ENCODE data around the gene KDM4B.

The KDM4B gene

GRCh38 chr19:5067678-5068077 lies 98.8 kb downstream of the KDM4B start:
- no peak for DNase-seq (ENCODE audit: low read depth in 2 of 3, low spot score in 2 of 3)

- no peak for DNase-seq (ENCODE audit: low read depth in 2 of 3, low spot score in 2 of 3)
These were observed 99.5 kb downstream of the KDM4B start for GRCh38 chr19:5068233-5069072.

GRCh38 chr19:5070331-5070730 lies 101.4 kb downstream of the KDM4B start:
- no peak for DNase-seq (ENCODE audit: low read depth in 2 of 3, low spot score in 2 of 3)

GRCh38 chr19:5070930-5071329 lies 102.0 kb downstream of the KDM4B start:
- no peak for DNase-seq (ENCODE audit: low read depth in 2 of 3, low spot score in 2 of 3)

- DNase-seq (ENCODE audit: low read depth in 2 of 3, low spot score in 2 of 3), result no peak
These were observed 102.7 kb downstream of the KDM4B start for GRCh38 chr19:5071579-5071978.

GRCh38 chr19:5072115-5072514 lies 103.2 kb downstream of the KDM4B start:
- DNase-seq (ENCODE audit: low read depth in 2 of 3, low spot score in 2 of 3), result no peak

GRCh38 chr19:5073153-5073844 lies 104.4 kb downstream of the KDM4B start:
- no peak for DNase-seq (ENCODE audit: low read depth in 2 of 3, low spot score in 2 of 3)

GRCh38 chr19:5074407-5074806 lies 105.5 kb downstream of the KDM4B start:
- no peak for DNase-seq (ENCODE audit: low read depth in 2 of 3, low spot score in 2 of 3)

GRCh38 chr19:5074830-5075394 lies 106.0 kb downstream of the KDM4B start:
- DNase-seq (ENCODE audit: low read depth in 2 of 3, low spot score in 2 of 3), result no peak

GRCh38 chr19:5075597-5075996 lies 106.7 kb downstream of the KDM4B start:
- peak in 2 of 3 experiments; percentile 6 to 17 for DNase-seq (ENCODE audit: low read depth in 2 of 3, low spot score in 2 of 3)

- no peak for DNase-seq (ENCODE audit: low read depth in 2 of 3, low spot score in 2 of 3)
These were observed 107.7 kb downstream of the KDM4B start for GRCh38 chr19:5076440-5077208.

- no peak for DNase-seq (ENCODE audit: low read depth in 2 of 3, low spot score in 2 of 3)
These were observed 108.2 kb downstream of the KDM4B start for GRCh38 chr19:5077209-5077515.

GRCh38 chr19:5078182-5078581 lies 109.3 kb downstream of the KDM4B start:
- DNase-seq (ENCODE audit: low read depth in 2 of 3, low spot score in 2 of 3), result no peak

- no peak for DNase-seq (ENCODE audit: low read depth in 2 of 3, low spot score in 2 of 3)
These were observed 109.8 kb downstream of the KDM4B start for GRCh38 chr19:5078666-5079065.

- DNase-seq (ENCODE audit: low read depth in 2 of 3, low spot score in 2 of 3), result no peak
These were observed 110.3 kb downstream of the KDM4B start for GRCh38 chr19:5079071-5079774.

GRCh38 chr19:5080030-5080654 lies 111.2 kb downstream of the KDM4B start:
- no peak for DNase-seq (ENCODE audit: low read depth in 2 of 3, low spot score in 2 of 3)

- DNase-seq (ENCODE audit: low read depth in 2 of 3, low spot score in 2 of 3), result no peak
These were observed 111.9 kb downstream of the KDM4B start for GRCh38 chr19:5080809-5081208.

GRCh38 chr19:5081443-5082161 lies 112.7 kb downstream of the KDM4B start:
- no peak for DNase-seq (ENCODE audit: low read depth in 2 of 3, low spot score in 2 of 3)

GRCh38 chr19:5083547-5083965 lies 114.6 kb downstream of the KDM4B start:
- no peak for DNase-seq (ENCODE audit: low read depth in 2 of 3, low spot score in 2 of 3)

GRCh38 chr19:5085566-5085965 lies 116.7 kb downstream of the KDM4B start:
- no peak for DNase-seq (ENCODE audit: low read depth in 2 of 3, low spot score in 2 of 3)
